Measurements from ENCODE around the gene ZKSCAN1.
"Not testable (repeated sequence)": the region's sequence is repeated elsewhere in the genome, so short reads cannot be mapped to it uniquely, and the experiment has no call there.

GRCh38 chr7:99980448-99980872, 34.9 kb upstream of the ZKSCAN1 start:
- not testable (repeated sequence) for TF ChIP-seq CTCF (conservative IDR thresholded peaks at IDR 0.05; ENCODE audit: low read depth, low read length); EZH2 (IDR thresholded peaks at IDR 0.05; ENCODE audit: borderline replicate concordance, low read depth, low read length, poor library complexity, severe bottlenecking)

Measured in A673 (cell line).